Measurements from ENCODE around the gene LAMA5. TPM values are rescaled to one million over a fixed set of nuclear protein-coding genes. Genes with fewer than 3 reads are reported as not detected.

LAMA5 gene
- total RNA-seq, 1 experiment from 2014 or later, result 321 TPM

GRCh38 chr20:62312662-62312977 lies 54.5 kb downstream of the LAMA5 start:
- Histone ChIP-seq H3K9ac (ENCODE audit: low read length) (no peak overlapping the region), H3K4me2 (ENCODE audit: low read length) (no peak overlapping the region), H2AFZ (ENCODE audit: low read depth, low read length, poor library complexity, severe bottlenecking) (no peak overlapping the region), H3K27me3 (ENCODE audit: insufficient read depth, low read length) (no peaks in the 10 kb centered on the region), H3K4me3 (replicated peaks in 1 of 2; ENCODE audit: low read depth in 1 of 2, low read length in 2 of 2) (no peak overlapping the region), H3K36me3 (ENCODE audit: control insufficient read depth in 1 of 2, insufficient read depth in 2 of 2, low read length in 2 of 2) (peaks cover 22 to 42% of the 10 kb centered on the region in 2 experiments), H3K79me2 (ENCODE audit: insufficient read depth, low read length) (peaks cover 8% of the 10 kb centered on the region; the same call in 1 of the 2 replicates), H3K9me2 (ENCODE audit: insufficient read depth) (no peaks in the 10 kb centered on the region), H3K9me3 (ENCODE audit: control insufficient read depth in 1 of 2, insufficient read depth in 1 of 2, low read depth in 1 of 2, low read length in 2 of 2) (no peaks in the 10 kb centered on the region), H4K20me1 (ENCODE audit: insufficient read depth) (peaks cover 3% of the 10 kb centered on the region; the same call in 1 of the 2 replicates), H3K4me1 (ENCODE audit: control insufficient read depth in 1 of 2, insufficient read depth in 2 of 2, low read length in 2 of 2) (no peaks in the 10 kb centered on the region), H3K27ac (ENCODE audit: low read depth, low read length) (no peak overlapping the region)
- ChIA-PET POLR2A (no interaction called here), RAD21 (ENCODE audit: low non-redundant PET in 1 of 2, low total read pairs in 2 of 2, uncharacterized antibody in 2 of 2, unreplicated experiment in 2 of 2) (no interaction called here), CTCF (no interaction called here)
- BruUV-seq (replicated peaks), result no TSS peak
- ATAC-seq, result no peak
- intact Hi-C loops (cut with micrococcal nuclease), result no loop called here
- no peak for DNase-seq (ENCODE audit: low read depth, low spot score)
- no peak for TF ChIP-seq ELF1 (IDR thresholded peaks at IDR 0.05; ENCODE audit: borderline replicate concordance, low read depth)
- TF ChIP-seq EGR1 (IDR thresholded peaks at IDR 0.05; ENCODE audit: low read depth), result no peak
- TF ChIP-seq EZH2 (IDR thresholded peaks at IDR 0.05), result no peak
- no peak for TF ChIP-seq CBX3 (IDR thresholded peaks at IDR 0.05; ENCODE audit: low read depth)
- no peak for TF ChIP-seq EZH2phosphoT487 (IDR thresholded peaks at IDR 0.05; ENCODE audit: borderline replicate concordance)
- TF ChIP-seq SRF (IDR thresholded peaks at IDR 0.05; ENCODE audit: low read depth), result no peak
- TF ChIP-seq REST (IDR thresholded peaks at IDR 0.05; ENCODE audit: low read depth), result no peak
- no peak for TF ChIP-seq ZNF274 (IDR thresholded peaks at IDR 0.05; ENCODE audit: low read depth, low read length)
- no peak for TF ChIP-seq ZFX (IDR thresholded peaks at IDR 0.05)
- no peak for TF ChIP-seq JUND (IDR thresholded peaks at IDR 0.05)
- TF ChIP-seq POLR2AphosphoS5 (IDR thresholded peaks at IDR 0.05; ENCODE audit: low read depth, low read length), result no peak
- TF ChIP-seq, protein P1, sequence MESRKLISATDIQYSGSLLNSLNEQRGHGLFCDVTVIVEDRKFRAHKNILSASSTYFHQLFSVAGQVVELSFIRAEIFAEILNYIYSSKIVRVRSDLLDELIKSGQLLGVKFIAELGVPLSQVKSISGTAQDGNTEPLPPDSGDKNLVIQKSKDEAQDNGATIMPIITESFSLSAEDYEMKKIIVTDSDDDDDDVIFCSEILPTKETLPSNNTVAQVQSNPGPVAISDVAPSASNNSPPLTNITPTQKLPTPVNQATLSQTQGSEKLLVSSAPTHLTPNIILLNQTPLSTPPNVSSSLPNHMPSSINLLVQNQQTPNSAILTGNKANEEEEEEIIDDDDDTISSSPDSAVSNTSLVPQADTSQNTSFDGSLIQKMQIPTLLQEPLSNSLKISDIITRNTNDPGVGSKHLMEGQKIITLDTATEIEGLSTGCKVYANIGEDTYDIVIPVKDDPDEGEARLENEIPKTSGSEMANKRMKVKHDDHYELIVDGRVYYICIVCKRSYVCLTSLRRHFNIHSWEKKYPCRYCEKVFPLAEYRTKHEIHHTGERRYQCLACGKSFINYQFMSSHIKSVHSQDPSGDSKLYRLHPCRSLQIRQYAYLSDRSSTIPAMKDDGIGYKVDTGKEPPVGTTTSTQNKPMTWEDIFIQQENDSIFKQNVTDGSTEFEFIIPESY (IDR thresholded peaks at IDR 0.05; ENCODE audit: extremely low read depth, insufficient replicate concordance, low read length), result no peak
- TF ChIP-seq YY1 (IDR thresholded peaks at IDR 0.05; ENCODE audit: extremely low read depth, insufficient replicate concordance, low read depth, low read length), result no peak
- TF ChIP-seq ATF3 (IDR thresholded peaks at IDR 0.05), result no peak
- TF ChIP-seq FOSL1 (IDR thresholded peaks at IDR 0.05; ENCODE audit: low read depth), result no peak
- no peak for TF ChIP-seq CEBPB (IDR thresholded peaks at IDR 0.05; ENCODE audit: low read depth)
